ENCODE measurements around the gene ZNF844. TPM values are rescaled to one million over a fixed set of nuclear protein-coding genes. Genes with fewer than 3 reads are reported as not detected.
A peak's percentile ranks its signal among the peaks of the same experiment; 100 is the strongest.

The ZNF844 gene
- polyA plus RNA-seq, 1 of the 3 experiments (the other 2 are of a cell fraction) = 0.28 TPM

DNA sequence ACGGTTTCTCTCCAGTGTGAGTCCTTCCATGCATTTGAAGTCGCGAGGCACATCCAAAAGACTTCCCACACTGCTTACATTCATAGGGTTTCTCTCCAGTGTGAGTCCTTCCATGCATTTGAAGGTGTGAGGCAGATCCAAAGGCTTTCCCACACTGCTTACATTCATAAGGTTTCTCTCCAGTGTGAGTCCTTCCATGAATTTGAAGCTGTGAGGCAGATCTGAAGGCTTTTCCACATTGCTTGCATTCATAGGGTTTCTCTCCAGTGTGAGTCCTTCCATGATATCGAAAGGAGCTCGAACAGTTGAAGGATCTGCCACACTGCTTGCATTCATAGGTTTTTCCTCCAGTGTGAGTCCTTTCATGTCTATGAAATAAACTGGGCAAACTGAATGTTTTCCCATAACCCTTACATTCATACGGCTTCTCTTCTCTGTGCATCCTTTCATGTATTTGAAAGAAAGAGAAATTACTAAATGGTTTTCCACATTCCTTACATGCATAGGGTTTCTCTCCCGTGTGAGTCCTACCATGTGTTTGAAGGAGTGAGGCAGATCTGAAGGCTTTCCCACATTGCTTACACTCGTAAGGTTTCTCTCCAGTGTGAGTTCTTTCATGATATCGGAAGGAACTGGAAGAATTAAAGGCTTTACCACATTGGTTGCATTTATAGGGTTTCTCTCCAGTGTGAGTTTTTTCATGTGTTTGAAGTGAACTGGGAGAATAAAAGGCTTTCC is 49.3 kb upstream of the ZNF844 start:
- H3K9me2 ChIP-seq = no peaks in the 10 kb centered on the region
- DNase-seq = no peak

More for the DNA sequence above, 49.3 kb upstream of the ZNF844 start:
- no peak overlapping the region for H3K27ac ChIP-seq (ENCODE audit: low read depth in 2 of 2, low read length in 1 of 2)
- H3K79me2 ChIP-seq (ENCODE audit: insufficient read depth) = no peaks in the 10 kb centered on the region
- ChIA-PET POLR2A (no interaction called here), CTCF (interaction anchor here (0.9 kb wide), 1 partner anchor 27 kb away, joined by 3 read pairs; no protein-coding TSS in a partner anchor)
- H3K27me3 ChIP-seq (ENCODE audit: insufficient read depth) = no peaks in the 10 kb centered on the region
- 88% methylated on average over 9 of the region's 9 CpGs for WGBS (ENCODE audit: low lambda C conversion rate)
- peaks cover 27 to 72% of the 10 kb centered on the region in 2 experiments for H3K36me3 ChIP-seq (replicated peaks in 1 of 2; ENCODE audit: control insufficient read depth in 1 of 2, insufficient read depth in 2 of 2, low read length in 1 of 2)
- H2AFZ ChIP-seq (ENCODE audit: low read depth) = no peak overlapping the region
- peaks cover 58% of the 10 kb centered on the region for H3K9me3 ChIP-seq
- H3K4me3 ChIP-seq (ENCODE audit: low read depth in 2 of 2, low read length in 1 of 2) = peak overlapping the region in 1 of 2 experiments; percentile 6; a peak in 1 of 4 replicates
- H4K20me1 ChIP-seq (ENCODE audit: insufficient read depth) = no peaks in the 10 kb centered on the region
- no peaks in the 10 kb centered on the region for H3F3A ChIP-seq (replicated peaks; ENCODE audit: insufficient read depth)
- H3K4me2 ChIP-seq = no peak overlapping the region
- H3K9ac ChIP-seq = no peak overlapping the region
- TF ChIP-seq FOXJ3 (CRISPR knock-in tag; IDR thresholded peaks at IDR 0.05) = no peak
- TF ChIP-seq POLR2AphosphoS5 (IDR thresholded peaks at IDR 0.05; ENCODE audit: low read depth, low read length) = no peak
- no peak for TF ChIP-seq FOXM1 (IDR thresholded peaks at IDR 0.05; ENCODE audit: low read depth)
- no peak for TF ChIP-seq TAF1 (IDR thresholded peaks at IDR 0.05; ENCODE audit: borderline replicate concordance, low read depth, low read length)
- no peak for TF ChIP-seq REST (IDR thresholded peaks at IDR 0.05; ENCODE audit: low read depth, low read length)
- TF ChIP-seq MEF2A (IDR thresholded peaks at IDR 0.05; ENCODE audit: borderline replicate concordance, low read depth) = no peak
- TF ChIP-seq RFX5 (IDR thresholded peaks at IDR 0.05; ENCODE audit: low read length) = no peak
- TF ChIP-seq, protein P1, sequence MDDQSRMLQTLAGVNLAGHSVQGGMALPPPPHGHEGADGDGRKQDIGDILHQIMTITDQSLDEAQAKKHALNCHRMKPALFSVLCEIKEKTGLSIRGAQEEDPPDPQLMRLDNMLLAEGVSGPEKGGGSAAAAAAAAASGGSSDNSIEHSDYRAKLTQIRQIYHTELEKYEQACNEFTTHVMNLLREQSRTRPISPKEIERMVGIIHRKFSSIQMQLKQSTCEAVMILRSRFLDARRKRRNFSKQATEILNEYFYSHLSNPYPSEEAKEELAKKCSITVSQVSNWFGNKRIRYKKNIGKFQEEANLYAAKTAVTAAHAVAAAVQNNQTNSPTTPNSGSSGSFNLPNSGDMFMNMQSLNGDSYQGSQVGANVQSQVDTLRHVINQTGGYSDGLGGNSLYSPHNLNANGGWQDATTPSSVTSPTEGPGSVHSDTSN (IDR thresholded peaks at IDR 0.05) = no peak
- TF ChIP-seq, protein P2, sequence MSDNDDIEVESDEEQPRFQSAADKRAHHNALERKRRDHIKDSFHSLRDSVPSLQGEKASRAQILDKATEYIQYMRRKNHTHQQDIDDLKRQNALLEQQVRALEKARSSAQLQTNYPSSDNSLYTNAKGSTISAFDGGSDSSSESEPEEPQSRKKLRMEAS (IDR thresholded peaks at IDR 0.05; ENCODE audit: low read depth) = no peak
- no peak for TF ChIP-seq SIN3A (IDR thresholded peaks at IDR 0.05; ENCODE audit: borderline replicate concordance, low read depth, low read length)
- no peak for TF ChIP-seq NRF1 (IDR thresholded peaks at IDR 0.05; ENCODE audit: low read depth, low read length)
- no peak for TF ChIP-seq TCF12 (IDR thresholded peaks at IDR 0.05)
- no peak for TF ChIP-seq MXI1 (IDR thresholded peaks at IDR 0.05; ENCODE audit: low read depth, low read length)
- TF ChIP-seq CTCF (IDR thresholded peaks at IDR 0.05) = no peak
- no peak for TF ChIP-seq FOSL2 (IDR thresholded peaks at IDR 0.05; ENCODE audit: borderline replicate concordance, low read depth)
- no peak for TF ChIP-seq IRF3 (IDR thresholded peaks at IDR 0.05; ENCODE audit: low read depth, low read length)
- no peaks in the 10 kb centered on the region for H3K4me1 ChIP-seq (ENCODE audit: control insufficient read depth in 1 of 2, insufficient read depth in 2 of 2, low read depth in 1 of 2, low read length in 1 of 2)
